SKM-1 treated with dmso at 0.1 percent for 144 hours (cell line): ENCODE results near the gene DOCK1.
A peak's percentile ranks its signal among the peaks of the same experiment; 100 is the strongest.

ENCODE experiments used
- DNase-seq: peaks from one replicate; lab custom pipeline; 2025; ENCODE audit not compliant: unreplicated experiment; lab: John Stamatoyannopoulos, UW

DOCK1 gene

GRCh38 chr10:127071126-127071525, 165.9 kb downstream of the DOCK1 start:
- no peak for DNase-seq

DNA sequence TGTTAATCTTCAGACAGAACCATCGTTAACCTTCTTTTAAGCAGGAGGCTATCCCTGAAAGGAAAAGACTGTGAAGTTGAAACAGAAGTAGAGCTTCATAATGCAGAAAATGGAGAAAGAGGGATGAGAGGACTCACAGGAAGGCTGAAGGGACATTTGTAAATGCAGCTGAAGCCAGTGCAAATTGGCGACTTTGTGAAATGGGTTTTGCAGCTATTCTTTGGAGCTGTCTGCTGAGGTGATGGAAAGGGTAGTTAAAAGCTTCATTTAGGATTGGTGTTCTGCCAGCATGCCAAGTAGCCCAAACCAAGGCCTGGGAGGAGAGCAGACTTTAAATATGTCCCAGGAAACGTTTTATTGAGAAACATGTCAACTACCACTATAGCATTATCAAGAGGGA, 168.4 kb downstream of the DOCK1 start:
- DNase-seq = no peak

DNA sequence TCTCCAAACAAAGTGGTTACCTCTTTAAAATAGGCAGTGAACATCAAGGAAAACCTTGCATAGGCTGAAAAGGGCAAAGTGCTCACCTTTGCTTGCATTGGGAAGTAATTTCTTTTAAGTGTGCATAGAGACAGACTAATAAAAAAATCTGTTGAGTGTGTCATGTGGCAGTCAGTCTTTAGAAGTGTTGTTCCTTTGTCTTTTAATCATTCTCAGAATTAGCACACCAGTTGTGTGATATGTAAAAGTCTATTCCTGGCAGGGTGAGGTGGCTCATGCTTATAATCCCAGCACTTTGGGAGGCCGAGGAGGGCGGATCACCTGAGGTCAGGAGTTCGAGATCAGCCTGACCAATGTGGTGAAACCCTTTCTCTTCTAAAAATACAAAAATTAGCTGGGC, 174.2 kb downstream of the DOCK1 start:
- DNase-seq = no peak

DNA sequence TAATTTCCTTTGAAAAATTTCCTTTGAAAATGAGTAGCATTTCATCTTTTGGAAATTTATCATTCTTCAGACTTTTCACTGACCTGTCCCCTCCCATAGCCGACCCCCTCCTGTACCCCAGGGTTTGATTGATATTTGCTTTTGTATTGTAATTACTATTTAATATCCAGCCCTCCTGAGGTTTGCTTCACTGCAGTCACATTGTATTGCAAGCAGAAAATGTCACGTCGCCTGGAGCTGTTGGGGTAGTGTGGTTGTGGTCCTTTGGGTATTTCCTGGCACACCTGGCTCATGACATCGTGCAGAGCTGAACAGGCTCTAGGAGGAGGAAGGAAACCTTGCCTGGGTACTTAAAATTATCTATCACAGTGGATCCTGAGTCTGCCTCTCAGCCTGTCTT, 175.1 kb downstream of the DOCK1 start:
- DNase-seq = no peak

GRCh38 chr10:127081851-127082345, 176.7 kb downstream of the DOCK1 start:
- DNase-seq = peak; percentile 38

GRCh38 chr10:127082651-127083050, 177.4 kb downstream of the DOCK1 start:
- DNase-seq = no peak

GRCh38 chr10:127085957-127086356, 180.7 kb downstream of the DOCK1 start:
- no peak for DNase-seq

DNA sequence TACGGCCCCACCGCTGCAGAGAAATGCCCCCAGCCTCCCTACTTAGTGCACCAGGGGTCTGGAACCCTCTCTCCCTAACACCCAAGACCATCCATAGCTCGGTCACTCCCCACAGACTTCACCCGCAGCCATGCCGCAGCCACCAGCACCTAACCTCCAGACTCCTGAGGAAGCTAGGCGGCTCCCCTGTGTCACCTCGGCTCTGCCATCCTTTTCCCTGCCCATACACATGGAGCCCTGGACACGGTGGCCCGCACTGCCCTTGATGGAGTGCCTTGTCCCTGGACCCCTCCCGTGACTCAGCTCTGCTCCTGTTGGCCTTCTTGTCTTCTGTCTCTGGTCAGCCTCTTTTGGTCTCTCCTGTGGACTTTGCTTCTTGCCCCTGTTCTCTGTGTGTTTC, 183.7 kb downstream of the DOCK1 start:
- no peak for DNase-seq

- no peak for DNase-seq
Measured at GRCh38 chr10:127089446-127089845, 184.2 kb downstream of the DOCK1 start.

DNA sequence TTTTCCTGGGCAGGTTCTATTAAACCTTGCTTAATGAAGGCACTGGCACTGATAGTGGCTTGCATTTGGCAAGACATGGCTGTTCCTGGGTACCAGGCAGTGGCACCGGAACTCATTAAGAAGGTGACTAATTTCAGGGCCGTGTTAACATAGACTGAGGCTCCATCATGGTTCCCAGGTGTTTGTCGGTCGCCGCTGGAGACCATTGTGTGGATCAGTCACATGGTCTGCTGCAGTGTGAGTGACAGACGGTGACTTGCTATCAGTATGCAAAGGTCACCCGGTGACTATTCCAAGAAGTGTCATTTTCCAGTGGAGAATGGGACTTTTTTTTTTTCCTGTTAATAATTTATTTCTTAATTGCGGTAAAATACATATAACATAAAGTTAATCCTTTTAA, 184.9 kb downstream of the DOCK1 start:
- DNase-seq = no peak

DNA sequence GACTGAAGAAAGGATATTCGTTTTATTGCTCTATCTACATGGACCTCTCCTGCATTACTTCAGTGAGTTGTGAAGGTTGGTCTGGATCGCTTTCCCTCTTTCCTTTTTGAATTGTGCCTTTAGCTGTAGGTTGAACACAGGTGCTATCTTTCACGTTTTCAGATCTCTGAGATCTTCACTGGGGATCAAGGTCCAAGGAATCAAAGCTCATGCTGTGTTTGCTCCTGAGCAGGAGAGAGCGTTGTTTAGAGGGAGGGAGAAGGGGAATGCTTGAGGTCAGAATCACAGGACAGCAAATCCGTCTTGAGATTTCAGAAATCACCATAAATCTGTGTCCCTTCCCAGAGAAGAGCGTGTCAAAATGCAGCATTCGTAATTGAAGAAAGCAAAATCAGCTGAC, 186.1 kb downstream of the DOCK1 start:
- no peak for DNase-seq

- DNase-seq = no peak
Measured at GRCh38 chr10:127092916-127093315, 187.7 kb downstream of the DOCK1 start.

DNA sequence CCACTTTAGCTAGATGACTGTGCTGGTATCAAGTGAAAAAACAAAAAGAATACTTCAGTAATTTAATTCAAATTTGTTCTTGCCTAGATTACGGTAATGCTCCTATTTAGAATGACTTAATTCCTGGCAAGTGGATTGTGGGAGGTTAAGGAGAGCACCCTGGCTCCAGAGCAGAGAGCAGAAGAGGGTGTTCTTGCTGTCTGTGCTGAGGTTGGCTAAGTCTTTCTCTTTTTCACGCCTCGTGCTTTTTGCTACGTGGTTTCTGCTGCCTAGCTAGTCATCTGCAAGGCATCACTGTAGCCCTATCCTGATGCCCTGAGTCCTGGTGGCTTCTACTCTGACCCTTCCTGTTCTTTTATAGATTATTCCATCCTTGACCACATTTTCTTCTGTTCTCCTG, 189.8 kb downstream of the DOCK1 start:
- DNase-seq = no peak

GRCh38 chr10:127100983-127101615, 195.9 kb downstream of the DOCK1 start:
- no peak for DNase-seq

GRCh38 chr10:127102176-127102575, 196.9 kb downstream of the DOCK1 start:
- no peak for DNase-seq

- no peak for DNase-seq
Measured at GRCh38 chr10:127115100-127115499, 209.9 kb downstream of the DOCK1 start.

- DNase-seq = no peak
Measured at GRCh38 chr10:127117125-127117524, 211.9 kb downstream of the DOCK1 start.

DNA sequence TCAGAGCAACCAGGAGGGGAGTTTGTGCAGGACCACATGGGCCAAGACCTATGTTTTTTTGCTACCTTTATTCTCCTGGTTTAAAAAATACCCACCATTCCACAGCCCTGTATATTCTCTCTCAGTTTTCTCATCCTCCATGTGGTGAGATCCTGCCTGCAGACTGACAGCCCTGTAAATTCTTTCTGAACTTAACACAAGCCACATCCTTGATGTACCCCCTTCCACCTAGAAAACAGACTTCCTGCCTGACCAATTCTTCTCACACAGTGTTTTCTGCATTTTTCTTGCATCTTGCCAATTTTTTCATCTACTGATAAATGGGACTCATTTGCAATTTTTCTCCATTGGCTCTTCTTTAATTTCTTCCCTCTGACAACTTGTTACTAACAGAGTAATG, 212.8 kb downstream of the DOCK1 start:
- DNase-seq = no peak

DNA sequence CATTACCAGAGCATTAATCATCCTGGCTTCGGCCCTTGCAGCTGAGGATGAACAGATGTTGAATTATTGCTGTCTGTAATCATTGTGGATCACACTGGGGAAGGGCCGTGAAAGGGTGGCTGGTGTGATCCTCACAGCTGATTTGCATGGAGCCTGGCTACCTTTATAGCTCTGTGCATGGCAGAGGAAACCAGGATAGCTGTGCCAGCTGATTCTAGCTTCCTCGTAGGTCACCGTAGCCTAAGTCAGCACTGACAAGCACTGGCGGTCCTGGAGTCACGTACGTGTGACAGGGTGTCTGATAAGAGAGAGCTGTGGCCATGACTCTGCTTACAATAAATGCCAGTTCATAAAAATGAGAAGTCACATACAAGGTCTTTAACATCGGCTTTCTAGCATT, 214.7 kb downstream of the DOCK1 start:
- no peak for DNase-seq

GRCh38 chr10:127122831-127123230, 217.6 kb downstream of the DOCK1 start:
- no peak for DNase-seq

DNA sequence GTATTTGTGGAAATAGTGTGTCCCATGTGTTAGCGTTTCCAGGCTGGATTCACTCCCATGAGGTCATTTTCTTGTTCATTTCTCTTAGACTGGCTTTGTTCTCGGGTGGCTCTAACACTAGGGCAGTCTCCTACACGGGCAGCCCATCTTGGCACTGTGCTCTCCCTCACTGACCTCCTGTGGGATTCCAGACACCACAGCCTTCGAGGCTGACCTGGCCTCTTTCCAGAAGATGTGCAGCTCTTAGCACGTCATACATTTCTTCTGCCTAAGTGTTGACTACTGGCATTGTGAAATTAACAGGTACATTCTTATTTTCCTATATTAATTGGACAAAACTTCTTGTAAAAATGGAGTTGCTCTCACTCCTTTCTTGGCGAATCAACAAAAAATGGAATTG, 218.4 kb downstream of the DOCK1 start:
- no peak for DNase-seq

- no peak for DNase-seq
Measured at GRCh38 chr10:127125331-127125730, 220.1 kb downstream of the DOCK1 start.

GRCh38 chr10:127127822-127128221, 222.6 kb downstream of the DOCK1 start:
- no peak for DNase-seq
